ENCODE results near the gene FAM234B. TPM values are rescaled to one million over a fixed set of nuclear protein-coding genes. Genes with fewer than 3 reads are reported as not detected.
A peak's percentile ranks its signal among the peaks of the same experiment; 100 is the strongest.

The FAM234B gene
- total RNA-seq, 1 donor from 2014 or later, result 1.8 TPM

DNA sequence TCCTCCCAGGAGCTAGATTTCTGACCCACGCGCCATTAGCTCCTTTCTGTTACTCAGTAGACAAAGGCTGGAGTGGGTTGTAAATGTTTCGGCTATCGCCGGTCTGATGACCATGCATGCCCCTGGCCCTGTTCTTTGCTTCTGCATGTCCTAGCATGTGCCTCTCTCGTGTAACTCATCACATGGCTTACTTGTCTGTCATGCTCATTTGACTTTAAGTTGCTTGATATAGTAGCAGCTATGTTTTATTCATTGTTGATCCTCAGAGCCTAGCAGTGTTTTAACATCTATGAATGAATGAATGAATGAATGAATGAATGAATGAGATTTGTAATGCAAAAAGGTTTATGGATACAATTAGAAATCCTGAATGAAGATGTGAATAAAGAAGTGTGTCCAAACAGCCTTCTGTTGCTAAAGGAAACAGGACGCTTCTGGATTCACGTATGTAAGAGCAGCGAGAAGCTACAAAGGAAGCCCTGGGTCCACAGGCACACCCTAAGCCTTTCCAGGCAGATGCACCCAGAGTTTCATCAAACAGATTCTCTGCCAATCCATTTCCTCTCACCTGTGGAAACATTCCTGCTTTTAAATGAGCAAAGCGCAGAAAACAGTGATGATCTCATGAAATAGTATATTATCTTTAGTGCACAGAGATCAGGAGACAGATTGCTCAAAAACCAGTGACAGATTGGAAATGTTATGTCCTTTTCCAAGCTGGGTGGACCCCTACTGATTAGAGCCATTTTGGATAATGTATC, 55.8 kb downstream of the FAM234B start:
- Histone ChIP-seq H3K27me3 (ENCODE audit: low read depth) (no peaks in the 10 kb centered on the region), H3K9me3 (replicated peaks) (no peaks in the 10 kb centered on the region), H3K4me1 (peaks cover 54% of the 10 kb centered on the region), H3K27ac (replicated peaks) (peak overlapping the region; percentile 93), H3K36me3 (no peaks in the 10 kb centered on the region), H3K4me3 (peak overlapping the region; percentile 70)
- intact Hi-C loops (cut with micrococcal nuclease), result loop anchor here (5.0 kb wide), 2 partner anchors 102 to 112 kb away; no protein-coding TSS in a partner anchor
- no peak for DNase-seq
- TF ChIP-seq, protein P1, sequence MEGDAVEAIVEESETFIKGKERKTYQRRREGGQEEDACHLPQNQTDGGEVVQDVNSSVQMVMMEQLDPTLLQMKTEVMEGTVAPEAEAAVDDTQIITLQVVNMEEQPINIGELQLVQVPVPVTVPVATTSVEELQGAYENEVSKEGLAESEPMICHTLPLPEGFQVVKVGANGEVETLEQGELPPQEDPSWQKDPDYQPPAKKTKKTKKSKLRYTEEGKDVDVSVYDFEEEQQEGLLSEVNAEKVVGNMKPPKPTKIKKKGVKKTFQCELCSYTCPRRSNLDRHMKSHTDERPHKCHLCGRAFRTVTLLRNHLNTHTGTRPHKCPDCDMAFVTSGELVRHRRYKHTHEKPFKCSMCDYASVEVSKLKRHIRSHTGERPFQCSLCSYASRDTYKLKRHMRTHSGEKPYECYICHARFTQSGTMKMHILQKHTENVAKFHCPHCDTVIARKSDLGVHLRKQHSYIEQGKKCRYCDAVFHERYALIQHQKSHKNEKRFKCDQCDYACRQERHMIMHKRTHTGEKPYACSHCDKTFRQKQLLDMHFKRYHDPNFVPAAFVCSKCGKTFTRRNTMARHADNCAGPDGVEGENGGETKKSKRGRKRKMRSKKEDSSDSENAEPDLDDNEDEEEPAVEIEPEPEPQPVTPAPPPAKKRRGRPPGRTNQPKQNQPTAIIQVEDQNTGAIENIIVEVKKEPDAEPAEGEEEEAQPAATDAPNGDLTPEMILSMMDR (IDR thresholded peaks at IDR 0.05; ENCODE audit: borderline replicate concordance), result no peak

DNA sequence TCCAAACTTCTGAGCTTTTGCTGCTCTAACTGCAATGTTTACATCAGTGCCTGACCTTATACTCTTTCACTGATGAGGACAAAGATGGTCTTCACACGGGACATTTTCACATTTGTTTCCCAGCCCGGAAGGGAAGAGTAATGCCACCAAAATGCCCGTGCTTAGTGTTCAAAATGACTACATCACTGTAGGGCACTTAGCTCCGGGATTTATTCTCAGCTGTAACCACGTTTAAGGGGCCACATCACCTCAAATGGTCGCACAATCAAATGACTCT, 56.4 kb downstream of the FAM234B start:
- H3K36me3 ChIP-seq, result no peaks in the 10 kb centered on the region
- intact Hi-C loops (cut with micrococcal nuclease), result loop anchor here (5.0 kb wide), 1 partner anchor 102 kb away; no protein-coding TSS in a partner anchor
- H3K9me3 ChIP-seq (replicated peaks), result no peaks in the 10 kb centered on the region
- TF ChIP-seq, protein P1 (IDR thresholded peaks at IDR 0.05; ENCODE audit: borderline replicate concordance), result no peak
- no peak for DNase-seq
- no peaks in the 10 kb centered on the region for H3K27me3 ChIP-seq (ENCODE audit: low read depth)
- peak overlapping the region; percentile 70 for H3K4me3 ChIP-seq
- H3K27ac ChIP-seq (replicated peaks), result peak overlapping the region; percentile 93
- peaks cover 54% of the 10 kb centered on the region for H3K4me1 ChIP-seq

DNA sequence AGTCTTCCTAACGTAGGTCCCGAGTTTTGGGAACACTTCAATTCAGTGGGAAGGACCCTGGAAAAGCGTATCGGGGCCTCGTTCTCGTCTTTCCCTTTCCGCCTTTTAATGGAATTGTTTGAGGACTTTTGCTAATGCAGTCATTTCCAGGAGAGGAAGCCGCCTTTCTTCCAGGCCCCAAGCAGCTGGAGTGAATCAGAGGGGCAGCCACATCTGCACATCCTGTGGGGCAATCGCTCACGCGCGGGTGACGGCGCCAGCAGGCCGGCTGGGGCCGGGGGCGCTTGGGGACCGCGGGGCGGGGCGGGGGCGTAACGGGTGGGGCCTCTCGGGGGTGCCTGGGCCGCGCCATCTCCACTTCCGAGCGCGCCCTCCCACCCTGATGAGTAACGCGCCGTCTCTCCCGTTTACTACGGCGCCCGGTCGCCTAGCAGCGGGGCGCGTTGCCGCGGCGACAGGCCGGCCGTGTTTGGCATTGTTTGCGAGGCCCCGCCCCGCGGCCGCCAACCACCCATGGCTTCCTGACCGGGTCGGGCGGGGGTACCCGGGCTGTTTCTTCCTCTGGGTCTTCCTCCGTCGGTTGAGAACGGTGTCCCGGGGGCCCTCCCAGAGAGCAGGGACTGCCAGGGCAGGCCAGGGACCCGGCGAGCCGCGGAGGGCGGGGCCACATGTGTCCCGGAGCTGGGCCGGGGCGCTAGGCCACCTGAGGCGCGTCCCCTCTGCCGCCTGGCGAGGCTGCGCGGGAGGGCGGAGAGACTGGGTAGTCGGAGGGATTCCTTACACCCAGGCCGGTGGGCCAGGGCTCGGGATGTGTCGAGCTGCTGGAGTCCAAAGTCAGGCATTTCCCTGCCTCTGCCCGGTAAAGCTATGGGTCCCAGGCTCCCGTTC, 56.9 kb downstream of the FAM234B start:
- H3K4me3 ChIP-seq, result peak overlapping the region; percentile 70
- peak; percentile 91 for DNase-seq

DNA sequence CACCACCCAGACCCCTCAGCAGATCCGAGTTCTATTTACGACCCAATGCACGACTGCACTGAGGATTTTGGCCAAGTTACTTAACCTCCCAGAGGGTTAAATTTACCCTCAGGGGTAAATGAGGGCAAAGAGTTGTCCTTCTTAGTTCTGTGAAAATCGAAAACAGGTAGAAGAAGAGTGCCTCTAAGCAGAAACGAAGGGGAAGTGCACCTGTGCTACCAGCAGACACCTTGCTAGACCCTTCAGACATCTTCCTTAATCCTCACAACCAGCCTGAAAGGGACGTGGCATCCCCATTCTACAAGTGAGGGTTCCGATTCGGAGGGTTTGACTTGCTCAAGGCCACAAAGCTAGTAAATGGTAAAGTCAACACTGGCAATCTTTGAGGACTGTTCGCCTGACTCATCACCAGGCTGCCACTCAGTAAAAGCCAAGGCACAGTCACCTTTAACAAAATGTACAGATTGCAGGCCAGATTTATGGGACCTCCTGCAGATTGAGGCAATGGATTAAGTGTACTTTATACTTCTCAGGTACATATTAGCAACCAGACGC, 57.7 kb downstream of the FAM234B start:
- no peaks in the 10 kb centered on the region for H3K27me3 ChIP-seq (ENCODE audit: low read depth)
- DNase-seq, result no peak

More for the DNA sequence above, 56.9 kb downstream of the FAM234B start:
- Histone ChIP-seq H3K36me3 (no peaks in the 10 kb centered on the region), H3K9me3 (replicated peaks) (no peaks in the 10 kb centered on the region), H3K4me1 (peaks cover 54% of the 10 kb centered on the region), H3K27me3 (ENCODE audit: low read depth) (no peaks in the 10 kb centered on the region), H3K27ac (replicated peaks) (peak overlapping the region; percentile 93)
- intact Hi-C loops (cut with micrococcal nuclease), result loop anchor here (5.0 kb wide), 1 partner anchor 101 kb away; no protein-coding TSS in a partner anchor
- TF ChIP-seq, protein P1 (IDR thresholded peaks at IDR 0.05; ENCODE audit: borderline replicate concordance), result peak; percentile 19

More for the DNA sequence above, 57.7 kb downstream of the FAM234B start:
- Histone ChIP-seq H3K4me3 (peak overlapping the region; percentile 70), H3K4me1 (peaks cover 53% of the 10 kb centered on the region), H3K36me3 (no peaks in the 10 kb centered on the region), H3K27ac (replicated peaks) (peak overlapping the region; percentile 93), H3K9me3 (replicated peaks) (no peaks in the 10 kb centered on the region)
- TF ChIP-seq, protein P1 (IDR thresholded peaks at IDR 0.05; ENCODE audit: borderline replicate concordance), result no peak
- intact Hi-C loops (cut with micrococcal nuclease), result loop anchor here (5.0 kb wide), 1 partner anchor 100 kb away; no protein-coding TSS in a partner anchor
